ENCODE data around the gene LYRM4.

LYRM4 gene

GRCh38 chr6:5153186-5153585 is 107.6 kb downstream of the LYRM4 start:
- Histone ChIP-seq H3K79me1 (replicated peaks; ENCODE audit: low read length, poor library complexity, severe bottlenecking) (peaks cover 16% of the 10 kb centered on the region), H2BK12ac (ENCODE audit: low read length in 2 of 2) (no peak overlapping the region), H3K14ac (ENCODE audit: low read length in 2 of 2) (no peak overlapping the region), H4K91ac (ENCODE audit: low read length) (no peak overlapping the region), H3K36me3 (ENCODE audit: control insufficient read depth in 1 of 2, insufficient read depth in 2 of 2, low read depth in 1 of 2, low read length in 2 of 2) (no peaks in the 10 kb centered on the region), H3K4me2 (ENCODE audit: low read length, poor library complexity, severe bottlenecking) (no peak overlapping the region), H3K9me3 (ENCODE audit: control insufficient read depth, low read length) (no peaks in the 10 kb centered on the region), H2BK5ac (ENCODE audit: low read depth, low read length, poor library complexity, severe bottlenecking) (no peak overlapping the region), H3K27ac (ENCODE audit: low read length, poor library complexity, severe bottlenecking) (no peak overlapping the region), H4K8ac (ENCODE audit: low read length) (no peak overlapping the region), H3K9ac (ENCODE audit: low read length) (no peak overlapping the region), H3K4me1 (ENCODE audit: control insufficient read depth, insufficient read depth, low read depth, low read length) (peaks cover 2% of the 10 kb centered on the region), H2BK15ac (ENCODE audit: low read depth, poor library complexity, severe bottlenecking) (no peak overlapping the region), H3K4ac (ENCODE audit: low read depth in 1 of 2, low read length in 2 of 2) (no peak overlapping the region), H2BK120ac (ENCODE audit: low read depth, low read length) (no peak overlapping the region), H2AK5ac (ENCODE audit: low read length, severe bottlenecking) (no peak overlapping the region), H3K23ac (ENCODE audit: low read length in 2 of 2) (no peak overlapping the region), H3K4me3 (ENCODE audit: insufficient read depth in 1 of 2, low read depth in 1 of 2, low read length in 2 of 2) (no peak overlapping the region), H3K18ac (ENCODE audit: low read depth in 1 of 2, low read length in 2 of 2) (no peak overlapping the region), H3K27me3 (ENCODE audit: control insufficient read depth in 1 of 2, insufficient read depth in 1 of 2, low read length in 2 of 2) (no peaks in the 10 kb centered on the region), H2AFZ (ENCODE audit: low read depth, low read length) (no peak overlapping the region)
- WGBS = 88% methylated on average over 5 of the region's 5 CpGs
- no peak for DNase-seq

GRCh38 chr6:5152460-5152859 is 108.3 kb downstream of the LYRM4 start:
- Histone ChIP-seq H3K4ac (ENCODE audit: low read depth in 1 of 2, low read length in 2 of 2) (no peak overlapping the region), H2BK5ac (ENCODE audit: low read depth, low read length, poor library complexity, severe bottlenecking) (no peak overlapping the region), H3K79me1 (replicated peaks; ENCODE audit: low read length, poor library complexity, severe bottlenecking) (peaks cover 18% of the 10 kb centered on the region), H3K36me3 (ENCODE audit: control insufficient read depth in 1 of 2, insufficient read depth in 2 of 2, low read depth in 1 of 2, low read length in 2 of 2) (no peaks in the 10 kb centered on the region), H3K23ac (ENCODE audit: low read length in 2 of 2) (no peak overlapping the region), H3K9ac (ENCODE audit: low read length) (peak overlapping the region; percentile 70), H2BK120ac (ENCODE audit: low read depth, low read length) (no peak overlapping the region), H3K27ac (ENCODE audit: low read length, poor library complexity, severe bottlenecking) (no peak overlapping the region), H3K4me1 (ENCODE audit: control insufficient read depth, insufficient read depth, low read depth, low read length) (peaks cover 2% of the 10 kb centered on the region), H4K8ac (ENCODE audit: low read length) (no peak overlapping the region), H3K9me3 (ENCODE audit: control insufficient read depth, low read length) (no peaks in the 10 kb centered on the region), H2AK5ac (ENCODE audit: low read length, severe bottlenecking) (no peak overlapping the region), H3K4me2 (ENCODE audit: low read length, poor library complexity, severe bottlenecking) (no peak overlapping the region), H4K91ac (ENCODE audit: low read length) (no peak overlapping the region), H2BK15ac (ENCODE audit: low read depth, poor library complexity, severe bottlenecking) (no peak overlapping the region), H3K14ac (ENCODE audit: low read length in 2 of 2) (no peak overlapping the region), H2AFZ (ENCODE audit: low read depth, low read length) (no peak overlapping the region), H3K18ac (ENCODE audit: low read depth in 1 of 2, low read length in 2 of 2) (no peak overlapping the region), H2BK12ac (ENCODE audit: low read length in 2 of 2) (no peak overlapping the region), H3K27me3 (ENCODE audit: control insufficient read depth in 1 of 2, insufficient read depth in 1 of 2, low read length in 2 of 2) (no peaks in the 10 kb centered on the region), H3K4me3 (ENCODE audit: insufficient read depth in 1 of 2, low read depth in 1 of 2, low read length in 2 of 2) (no peak overlapping the region)
- WGBS = 99% methylated on average over 9 of the region's 9 CpGs
- DNase-seq = no peak

DNA sequence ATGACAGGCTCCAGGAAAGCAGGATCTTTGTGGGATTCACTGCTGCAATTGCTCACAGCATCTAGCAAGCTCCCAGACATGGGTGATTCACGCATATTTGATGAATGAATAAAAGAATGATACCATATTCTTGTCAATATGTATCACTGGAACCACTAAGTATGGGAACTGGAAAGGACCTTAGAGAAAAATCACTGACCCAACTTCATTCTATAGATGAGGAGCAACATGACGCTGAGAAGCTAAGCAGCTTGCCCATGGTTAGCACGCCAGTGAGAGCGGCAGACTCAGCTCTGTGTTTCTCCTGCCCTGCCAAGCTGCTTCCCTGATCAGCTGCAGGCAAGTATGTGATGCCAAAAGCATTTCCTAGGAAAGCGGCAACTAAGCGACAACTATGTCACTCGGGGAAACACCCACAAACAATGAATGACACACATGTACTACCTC is 108.8 kb downstream of the LYRM4 start:
- Histone ChIP-seq H3K36me3 (ENCODE audit: control insufficient read depth in 1 of 2, insufficient read depth in 2 of 2, low read depth in 1 of 2, low read length in 2 of 2) (no peaks in the 10 kb centered on the region), H2AFZ (ENCODE audit: low read depth, low read length) (no peak overlapping the region), H3K4me1 (ENCODE audit: control insufficient read depth, insufficient read depth, low read depth, low read length) (peaks cover 2% of the 10 kb centered on the region), H3K4ac (ENCODE audit: low read depth in 1 of 2, low read length in 2 of 2) (no peak overlapping the region), H3K9ac (ENCODE audit: low read length) (peak overlapping the region; percentile 70), H3K23ac (ENCODE audit: low read length in 2 of 2) (no peak overlapping the region), H2BK120ac (ENCODE audit: low read depth, low read length) (no peak overlapping the region), H4K8ac (ENCODE audit: low read length) (no peak overlapping the region), H2BK5ac (ENCODE audit: low read depth, low read length, poor library complexity, severe bottlenecking) (no peak overlapping the region), H3K4me3 (ENCODE audit: insufficient read depth in 1 of 2, low read depth in 1 of 2, low read length in 2 of 2) (no peak overlapping the region), H3K18ac (ENCODE audit: low read depth in 1 of 2, low read length in 2 of 2) (no peak overlapping the region), H3K79me1 (replicated peaks; ENCODE audit: low read length, poor library complexity, severe bottlenecking) (peaks cover 18% of the 10 kb centered on the region), H4K91ac (ENCODE audit: low read length) (no peak overlapping the region), H3K27me3 (ENCODE audit: control insufficient read depth in 1 of 2, insufficient read depth in 1 of 2, low read length in 2 of 2) (no peaks in the 10 kb centered on the region), H3K9me3 (ENCODE audit: control insufficient read depth, low read length) (no peaks in the 10 kb centered on the region), H2BK12ac (ENCODE audit: low read length in 2 of 2) (no peak overlapping the region), H2BK15ac (ENCODE audit: low read depth, poor library complexity, severe bottlenecking) (no peak overlapping the region), H3K27ac (ENCODE audit: low read length, poor library complexity, severe bottlenecking) (no peak overlapping the region), H3K4me2 (ENCODE audit: low read length, poor library complexity, severe bottlenecking) (no peak overlapping the region), H2AK5ac (ENCODE audit: low read length, severe bottlenecking) (no peak overlapping the region), H3K14ac (ENCODE audit: low read length in 2 of 2) (no peak overlapping the region)
- DNase-seq = no peak
- WGBS = 88% methylated on average over 6 of the region's 7 CpGs

- Histone ChIP-seq H2BK15ac (ENCODE audit: low read depth, poor library complexity, severe bottlenecking) (no peak overlapping the region), H3K36me3 (ENCODE audit: control insufficient read depth in 1 of 2, insufficient read depth in 2 of 2, low read depth in 1 of 2, low read length in 2 of 2) (no peaks in the 10 kb centered on the region), H3K27me3 (ENCODE audit: control insufficient read depth in 1 of 2, insufficient read depth in 1 of 2, low read length in 2 of 2) (no peaks in the 10 kb centered on the region)
These were observed 109.3 kb downstream of the LYRM4 start for GRCh38 chr6:5151360-5151954.

More at GRCh38 chr6:5151360-5151954, 109.3 kb downstream of the LYRM4 start:
- H3K9me3 ChIP-seq (ENCODE audit: control insufficient read depth, low read length) = no peaks in the 10 kb centered on the region
- H3K4me2 ChIP-seq (ENCODE audit: low read length, poor library complexity, severe bottlenecking) = no peak overlapping the region
- no peak overlapping the region for H3K18ac ChIP-seq (ENCODE audit: low read depth in 1 of 2, low read length in 2 of 2)
- H2AFZ ChIP-seq (ENCODE audit: low read depth, low read length) = no peak overlapping the region
- 98% methylated on average over 8 of the region's 9 CpGs for WGBS
- H3K23ac ChIP-seq (ENCODE audit: low read length in 2 of 2) = no peak overlapping the region
- peak overlapping the region; percentile 70 for H3K9ac ChIP-seq (ENCODE audit: low read length)
- H3K4me1 ChIP-seq (ENCODE audit: control insufficient read depth, insufficient read depth, low read depth, low read length) = peaks cover 2% of the 10 kb centered on the region
- H3K4ac ChIP-seq (ENCODE audit: low read depth in 1 of 2, low read length in 2 of 2) = no peak overlapping the region
- H4K8ac ChIP-seq (ENCODE audit: low read length) = no peak overlapping the region
- no peak overlapping the region for H3K27ac ChIP-seq (ENCODE audit: low read length, poor library complexity, severe bottlenecking)
- no peak overlapping the region for H3K4me3 ChIP-seq (ENCODE audit: insufficient read depth in 1 of 2, low read depth in 1 of 2, low read length in 2 of 2)
- no peak overlapping the region for H3K14ac ChIP-seq (ENCODE audit: low read length in 2 of 2)
- no peak overlapping the region for H2BK12ac ChIP-seq (ENCODE audit: low read length in 2 of 2)
- H2AK5ac ChIP-seq (ENCODE audit: low read length, severe bottlenecking) = no peak overlapping the region
- no peak overlapping the region for H2BK5ac ChIP-seq (ENCODE audit: low read depth, low read length, poor library complexity, severe bottlenecking)
- DNase-seq = no peak
- H4K91ac ChIP-seq (ENCODE audit: low read length) = no peak overlapping the region
- no peak overlapping the region for H2BK120ac ChIP-seq (ENCODE audit: low read depth, low read length)
- H3K79me1 ChIP-seq (replicated peaks; ENCODE audit: low read length, poor library complexity, severe bottlenecking) = peaks cover 17% of the 10 kb centered on the region

Measured in mesenchymal stem cell (in vitro differentiated cells and primary cell).